Hepatocyte (in vitro differentiated cells): ENCODE data around the gene SCAF4.

Source experiments
- EZH2 ChIP-seq: fragments of 200-600 bp; sonication (generic); IDR thresholded peaks from 2 replicates; pipeline ENCODE4 v1.6.1; 2016; ENCODE audit warnings: antibody characterized with exemption, mild to moderate bottlenecking, borderline replicate concordance
- EZH2phosphoT487 ChIP-seq: fragments of 200-600 bp; sonication (generic); IDR thresholded peaks from one replicate; pipeline ENCODE4 v1.6.1; 2018; ENCODE audit warnings: antibody characterized with exemption, mild to moderate bottlenecking, low read depth, moderate library complexity; ENCODE audit not compliant: unreplicated experiment, severe bottlenecking
- TF ChIP-seq, protein P1 (sequence below): fragments of 200-600 bp; sonication (generic); IDR thresholded peaks from 2 replicates; pipeline ENCODE4 v1.5.1; 2016; ENCODE audit warnings: antibody characterized with exemption, mild to moderate bottlenecking; ENCODE audit not compliant: poor library complexity

DNA sequence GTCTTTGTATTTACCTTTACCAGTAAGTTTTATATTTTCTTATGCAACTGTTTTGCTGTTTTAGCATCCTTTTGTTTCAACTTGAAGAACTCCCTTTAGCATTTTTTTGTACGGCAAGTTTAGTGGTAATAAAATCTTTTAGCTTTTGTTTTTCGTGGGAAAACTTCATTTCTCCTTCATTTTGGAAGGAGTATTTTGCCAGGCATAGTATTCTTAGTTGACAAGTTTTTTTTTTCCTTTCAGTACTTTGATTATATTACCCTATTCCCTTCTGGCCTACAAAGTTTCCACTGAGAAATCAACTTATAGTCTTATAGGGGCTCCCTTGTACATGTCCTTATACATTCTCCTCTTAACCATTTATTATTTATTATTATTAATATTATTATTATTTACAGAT lies 95.0 kb downstream of the SCAF4 start:
- TF ChIP-seq, protein P1, sequence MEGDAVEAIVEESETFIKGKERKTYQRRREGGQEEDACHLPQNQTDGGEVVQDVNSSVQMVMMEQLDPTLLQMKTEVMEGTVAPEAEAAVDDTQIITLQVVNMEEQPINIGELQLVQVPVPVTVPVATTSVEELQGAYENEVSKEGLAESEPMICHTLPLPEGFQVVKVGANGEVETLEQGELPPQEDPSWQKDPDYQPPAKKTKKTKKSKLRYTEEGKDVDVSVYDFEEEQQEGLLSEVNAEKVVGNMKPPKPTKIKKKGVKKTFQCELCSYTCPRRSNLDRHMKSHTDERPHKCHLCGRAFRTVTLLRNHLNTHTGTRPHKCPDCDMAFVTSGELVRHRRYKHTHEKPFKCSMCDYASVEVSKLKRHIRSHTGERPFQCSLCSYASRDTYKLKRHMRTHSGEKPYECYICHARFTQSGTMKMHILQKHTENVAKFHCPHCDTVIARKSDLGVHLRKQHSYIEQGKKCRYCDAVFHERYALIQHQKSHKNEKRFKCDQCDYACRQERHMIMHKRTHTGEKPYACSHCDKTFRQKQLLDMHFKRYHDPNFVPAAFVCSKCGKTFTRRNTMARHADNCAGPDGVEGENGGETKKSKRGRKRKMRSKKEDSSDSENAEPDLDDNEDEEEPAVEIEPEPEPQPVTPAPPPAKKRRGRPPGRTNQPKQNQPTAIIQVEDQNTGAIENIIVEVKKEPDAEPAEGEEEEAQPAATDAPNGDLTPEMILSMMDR = no peak
- no peak for TF ChIP-seq EZH2phosphoT487
- no peak for TF ChIP-seq EZH2
